Keratinocyte (primary cell): ENCODE data around the gene MSANTD1. TPM values are rescaled to one million over a fixed set of nuclear protein-coding genes. Genes with fewer than 3 reads are reported as not detected.
A peak's percentile ranks its signal among the peaks of the same experiment; 100 is the strongest.

ENCODE experiments used
- DNase-seq: peaks from one replicate; pipeline ENCODE4 v3.0.0-alpha.2; 2011; ENCODE audit warnings: low read depth, missing footprints, low spot score
- FAIRE-seq: peaks from 2 replicates; lab custom pipeline; 2011; peaks lifted over from hg19 to GRCh38; lab: Jason Lieb, UNC
- H2AFZ ChIP-seq: 2 replicates; pipeline ENCODE4 v1.6.0; 2012; ENCODE audit warnings: low read length, control low read depth, inconsistent platforms; ENCODE audit not compliant: control insufficient read depth
- H3K27ac ChIP-seq: 2 replicates; pipeline ENCODE4 v1.5.1; 2011; ENCODE audit warnings: low read length; ENCODE audit not compliant: control insufficient read depth, insufficient read depth
- H3K27me3 ChIP-seq: 3 replicates; pipeline ENCODE4 v1.6.0; 2011; ENCODE audit warnings: low read length; ENCODE audit not compliant: control insufficient read depth, insufficient read depth; ENCODE audit errors: extremely low read depth
- H3K36me3 ChIP-seq, 2 experiments: 2 replicates in 1 of 2; 3 replicates in 1 of 2; pipeline ENCODE4 v1.5.1; 2011; ENCODE audit warnings: low read length in 2 of 2, mild to moderate bottlenecking in 1 of 2; ENCODE audit not compliant: control insufficient read depth in 2 of 2, insufficient read depth in 2 of 2; ENCODE audit errors: extremely low read depth in 1 of 2
- H3K4me1 ChIP-seq: 3 replicates; pipeline ENCODE4 v1.5.1; 2011; ENCODE audit warnings: low read length; ENCODE audit not compliant: control insufficient read depth, insufficient read depth; ENCODE audit errors: extremely low read depth
- H3K4me2 ChIP-seq: 3 replicates; pipeline ENCODE4 v1.6.0; 2011; ENCODE audit warnings: low read depth, low read length; ENCODE audit not compliant: control insufficient read depth, insufficient read depth; ENCODE audit errors: extremely low read depth
- H3K4me3 ChIP-seq, 3 experiments: fragments of 200-600 bp in 1 of 3; sonication (generic) in 1 of 3; 2 replicates in 2 of 3; 3 replicates in 1 of 3; pipeline ENCODE4 v1.5.1; 2011 to 2016; ENCODE audit warnings: low read length in 3 of 3, mild to moderate bottlenecking in 3 of 3, control low read depth in 2 of 3, inconsistent platforms in 1 of 3, low read depth in 1 of 3, mixed read lengths in 1 of 3, mixed run types in 1 of 3, moderate library complexity in 1 of 3; ENCODE audit not compliant: control insufficient read depth in 2 of 3, insufficient read depth in 2 of 3; ENCODE audit errors: extremely low read depth in 1 of 3
- H3K79me2 ChIP-seq: 2 replicates; pipeline ENCODE4 v1.6.0; 2012; ENCODE audit warnings: low read length; ENCODE audit not compliant: control insufficient read depth, insufficient read depth
- H3K9ac ChIP-seq: 3 replicates; pipeline ENCODE4 v1.6.0; 2011; ENCODE audit warnings: low read length; ENCODE audit not compliant: control insufficient read depth, insufficient read depth; ENCODE audit errors: extremely low read depth
- H3K9me1 ChIP-seq: 3 replicates; pipeline ENCODE4 v1.6.0; 2011; ENCODE audit warnings: low read length; ENCODE audit not compliant: control insufficient read depth, insufficient read depth; ENCODE audit errors: extremely low read depth
- H3K9me3 ChIP-seq: 2 replicates; pipeline ENCODE4 v1.5.1; 2012; ENCODE audit warnings: low read depth, low read length; ENCODE audit not compliant: control insufficient read depth
- H4K20me1 ChIP-seq: 3 replicates; pipeline ENCODE4 v1.6.0; 2011; ENCODE audit warnings: low read length; ENCODE audit not compliant: control insufficient read depth, insufficient read depth; ENCODE audit errors: extremely low read depth
- CTCF ChIP-seq, 3 experiments: IDR thresholded peaks in 1 of 3; conservative IDR thresholded peaks in 1 of 3; optimal IDR thresholded peaks in 1 of 3; 2 replicates in 2 of 3; 3 replicates in 1 of 3; pipeline versions ENCODE3 to v1.5.1; 2011; ENCODE audit warnings: low read length in 3 of 3, mild to moderate bottlenecking in 3 of 3, moderate library complexity in 2 of 3, control low read depth in 1 of 3, inconsistent platforms in 1 of 3; ENCODE audit not compliant: insufficient read depth in 2 of 3; ENCODE audit errors: extremely low read depth in 1 of 3
- EZH2 ChIP-seq: IDR thresholded peaks from one replicate; pipeline ENCODE4 v1.6.1; 2012; ENCODE audit warnings: inconsistent platforms, mild to moderate bottlenecking, low read length, moderate library complexity
- dilution Hi-C: fragments of 300-500 bp; cut with MboI; formaldehyde crosslinking; loops from one replicate; pipeline ENCODE4 v1.7.0; 2020; ENCODE audit warnings: low sequenced_read_pairs; ENCODE audit not compliant: extremely low pct_ligation_motif_present
- polyA plus RNA-seq, 5 experiments: library from polyadenylated mRNA; depleted of rRNA in 3 of 5; stranded (reverse) in 3 of 5; stranded (forward) in 1 of 5; unstranded in 1 of 5; fragments of >200 nt; gene quantifications; 1 replicate in 1 of 5; 2 replicates in 3 of 5; 3 replicates in 1 of 5; pipeline versions ENCODE4 v1.2.1 to v1.2.3, GENCODE V29; 2011 to 2012; ENCODE audit warnings: missing spikeins in 2 of 5, low read depth in 1 of 5, low replicate concordance in 1 of 5

MSANTD1 gene
- polyA plus RNA-seq, 1 donor (not counting 4 experiments of a cell fraction or from before 2014, with no cell fraction given) = not detected

- no peak overlapping the region for H3K9ac ChIP-seq
- H2AFZ ChIP-seq = no peak overlapping the region
- dilution Hi-C loops = no loop called here
- H3K4me2 ChIP-seq = no peak overlapping the region
- DNase-seq = no peak
- H3K27me3 ChIP-seq = no peaks in the 10 kb centered on the region
- H3K4me1 ChIP-seq = no peaks in the 10 kb centered on the region
- no peaks in the 10 kb centered on the region for H3K9me3 ChIP-seq
- H3K36me3 ChIP-seq = peaks cover 18 to 28% of the 10 kb centered on the region in 2 experiments
- peak; percentile 17 for FAIRE-seq
- no peaks in the 10 kb centered on the region for H4K20me1 ChIP-seq
- no peaks in the 10 kb centered on the region for H3K9me1 ChIP-seq
- H3K27ac ChIP-seq = no peak overlapping the region
- TF ChIP-seq EZH2 = no peak
- peak in 1 of 3 experiments; percentile 21 for TF ChIP-seq CTCF (optimal IDR thresholded peaks at IDR 0.05 in 1 of 3, IDR thresholded peaks at IDR 0.05 in 1 of 3, conservative IDR thresholded peaks at IDR 0.05 in 1 of 3; ENCODE audit: extremely low read depth in 1 of 3, insufficient read depth in 2 of 3, low read length in 3 of 3)
- no peaks in the 10 kb centered on the region for H3K79me2 ChIP-seq
- no peak overlapping the region for H3K4me3 ChIP-seq
Observed at GRCh38 chr4:3207531-3208037, 41.4 kb upstream of the MSANTD1 start.

- no peak for DNase-seq
Observed at GRCh38 chr4:3208826-3209225, 40.1 kb upstream of the MSANTD1 start.

More at GRCh38 chr4:3208826-3209225, 40.1 kb upstream of the MSANTD1 start:
- Histone ChIP-seq H3K27me3 (no peaks in the 10 kb centered on the region), H3K4me3 (no peak overlapping the region), H3K79me2 (no peaks in the 10 kb centered on the region), H3K27ac (no peak overlapping the region), H3K9me3 (no peaks in the 10 kb centered on the region), H4K20me1 (no peaks in the 10 kb centered on the region), H3K36me3 (peaks cover 28 to 30% of the 10 kb centered on the region in 2 experiments), H3K4me2 (no peak overlapping the region), H2AFZ (no peak overlapping the region), H3K9me1 (no peaks in the 10 kb centered on the region), H3K9ac (no peak overlapping the region), H3K4me1 (no peaks in the 10 kb centered on the region)
- TF ChIP-seq EZH2 (no peak), CTCF (optimal IDR thresholded peaks at IDR 0.05 in 1 of 3, IDR thresholded peaks at IDR 0.05 in 1 of 3, conservative IDR thresholded peaks at IDR 0.05 in 1 of 3; ENCODE audit: extremely low read depth in 1 of 3, insufficient read depth in 2 of 3, low read length in 3 of 3) (no peak)
- no peak for FAIRE-seq
- dilution Hi-C loops = no loop called here
